Retina (tissue), 1 donor: ENCODE measurements around the gene SLC25A53.
"Not testable (repeated sequence)": the region's sequence is repeated elsewhere in the genome, so short reads cannot be mapped to it uniquely, and the experiment has no call there.

Experiments used
- DNase-seq: peaks from one replicate; pipeline ENCODE4 v3.0.0-alpha.2; 2016

Gene SLC25A53

GRCh38 chrX:104130808-104131207 is 26.0 kb downstream of the SLC25A53 start:
- no peak for DNase-seq

- DNase-seq: no peak
These were observed 30.0 kb downstream of the SLC25A53 start for GRCh38 chrX:104126856-104127255.

- DNase-seq: no peak
These were observed 34.0 kb downstream of the SLC25A53 start for GRCh38 chrX:104122829-104123228.

- no peak for DNase-seq
These were observed 38.0 kb downstream of the SLC25A53 start for GRCh38 chrX:104118765-104119164.

GRCh38 chrX:104117759-104118158 is 39.0 kb downstream of the SLC25A53 start:
- no peak for DNase-seq

- peak; percentile 77 for DNase-seq
These were observed 43.4 kb downstream of the SLC25A53 start for GRCh38 chrX:104113222-104113965.

DNA sequence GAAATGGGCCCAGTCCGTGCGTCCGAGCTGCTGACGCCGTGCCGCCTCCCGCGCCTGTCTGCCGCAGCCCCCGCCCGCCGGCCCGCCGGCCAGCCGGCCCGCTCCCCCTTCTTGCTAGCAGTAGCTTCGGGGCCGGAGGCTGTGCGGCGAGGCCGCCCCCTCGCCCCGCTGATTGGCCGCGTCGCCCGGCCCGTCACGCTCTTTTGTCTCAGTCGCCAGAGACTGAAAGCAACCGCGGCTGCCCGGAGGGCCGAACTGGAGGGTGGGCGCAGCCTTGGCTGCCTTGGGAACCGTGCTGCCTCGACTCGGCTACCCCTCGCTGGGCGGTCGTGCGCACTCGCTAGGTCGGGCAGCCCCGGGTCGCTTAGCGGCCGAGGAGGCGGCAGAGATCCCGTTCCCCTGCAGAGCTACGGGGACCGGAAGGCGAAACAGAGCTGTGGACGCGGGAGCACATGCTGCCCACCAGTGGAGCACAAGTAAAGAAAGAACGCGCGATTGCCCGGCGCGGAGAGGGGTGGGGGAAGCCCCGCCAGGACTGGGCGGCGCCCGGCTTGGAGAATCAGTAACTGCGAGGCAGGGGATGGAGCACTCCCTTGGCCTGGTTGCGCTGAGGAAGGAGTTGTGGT is 44.4 kb downstream of the SLC25A53 start, which contains the start of gene ZCCHC18:
TSS of gene ZCCHC18 (plus strand) at position 198 of the 626 bp plus-strand sequence. CDS start 1,589 bp downstream, outside the sequence.
- DNase-seq: peak; percentile 90

DNA sequence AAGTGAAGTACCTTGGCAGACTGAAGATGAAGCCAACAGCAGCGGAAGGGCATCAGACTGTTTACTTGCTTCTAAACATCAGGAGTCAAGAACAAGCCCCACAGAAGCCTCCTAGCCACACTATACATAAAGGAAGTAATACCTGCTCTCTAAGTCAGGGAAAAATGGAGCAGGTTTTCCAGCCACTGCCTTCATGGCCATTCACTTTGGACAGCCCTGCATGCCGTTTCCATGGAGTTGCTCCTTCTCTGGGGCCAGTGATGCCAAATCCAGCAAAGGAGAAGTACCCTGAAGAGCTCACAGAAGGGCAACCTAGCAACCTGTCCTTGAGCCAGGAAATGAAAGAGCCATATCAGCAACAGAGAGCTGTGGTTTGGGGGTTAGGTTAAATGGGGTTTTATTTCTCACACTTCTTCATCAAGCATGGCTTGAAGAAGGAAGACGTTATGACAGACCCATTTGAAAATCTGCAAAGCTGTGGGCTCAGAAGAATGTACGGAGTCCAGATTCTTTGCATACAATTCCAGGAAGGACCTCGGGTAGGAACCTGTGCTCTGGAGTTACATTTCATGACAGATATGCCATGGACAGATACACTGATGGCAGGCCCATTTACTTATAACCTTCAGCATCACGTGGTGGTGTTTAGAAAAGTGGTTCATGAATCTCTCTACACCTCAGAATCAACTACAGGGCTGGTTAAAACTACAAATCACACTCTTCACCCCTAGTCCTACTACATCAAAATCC is 46.1 kb downstream of the SLC25A53 start:
- DNase-seq: not testable (repeated sequence)

DNA sequence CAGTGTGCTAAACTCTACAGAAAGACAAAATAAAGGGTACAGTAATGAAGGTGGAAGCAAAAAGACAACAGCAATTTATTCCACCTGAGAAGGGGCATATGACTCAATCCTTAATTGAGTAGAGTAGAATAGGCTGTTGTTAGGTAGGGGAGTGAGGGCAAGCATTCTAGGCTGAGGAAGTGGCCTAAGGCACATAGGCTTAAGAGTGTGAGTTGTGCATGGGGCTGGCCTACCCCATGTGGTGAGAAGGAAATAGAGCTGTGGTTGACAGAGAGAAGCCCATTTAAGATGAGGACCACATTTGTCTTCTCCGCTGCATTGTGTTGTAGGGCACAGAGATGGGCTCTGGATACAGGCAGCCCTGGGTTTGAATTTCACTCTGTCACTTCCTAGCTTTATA is 47.9 kb downstream of the SLC25A53 start:
- DNase-seq: no peak

GRCh38 chrX:104105330-104106262 is 51.2 kb downstream of the SLC25A53 start:
- DNase-seq: no peak

DNA sequence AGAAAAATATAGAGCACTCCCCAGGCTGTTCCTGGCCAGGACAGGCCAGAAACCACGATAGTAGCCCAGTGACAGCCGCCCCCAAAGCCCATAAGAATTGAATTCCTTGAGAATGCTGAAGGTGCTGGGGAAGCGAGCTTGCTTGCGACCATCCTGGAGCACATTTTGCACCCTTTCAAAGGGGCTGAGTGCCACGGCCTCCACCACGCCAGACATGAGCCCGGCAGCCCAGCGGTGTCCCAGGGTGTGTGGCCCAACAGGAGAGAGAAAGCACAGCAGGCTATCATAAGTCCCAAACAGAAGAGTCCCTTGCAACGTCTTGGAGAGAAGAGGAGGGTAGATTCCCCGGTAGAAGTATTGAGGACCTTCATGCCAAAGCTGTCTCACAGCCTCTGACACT is 52.1 kb downstream of the SLC25A53 start:
- no peak for DNase-seq

- DNase-seq: no peak
These were observed 57.9 kb downstream of the SLC25A53 start for GRCh38 chrX:104098919-104099318.

- peak; percentile 27 for DNase-seq
These were observed 58.5 kb downstream of the SLC25A53 start for GRCh38 chrX:104098151-104098808.

GRCh38 chrX:104085919-104086318 is 70.9 kb downstream of the SLC25A53 start:
- no peak for DNase-seq

- no peak for DNase-seq
These were observed 71.3 kb downstream of the SLC25A53 start for GRCh38 chrX:104085477-104085876.

DNA sequence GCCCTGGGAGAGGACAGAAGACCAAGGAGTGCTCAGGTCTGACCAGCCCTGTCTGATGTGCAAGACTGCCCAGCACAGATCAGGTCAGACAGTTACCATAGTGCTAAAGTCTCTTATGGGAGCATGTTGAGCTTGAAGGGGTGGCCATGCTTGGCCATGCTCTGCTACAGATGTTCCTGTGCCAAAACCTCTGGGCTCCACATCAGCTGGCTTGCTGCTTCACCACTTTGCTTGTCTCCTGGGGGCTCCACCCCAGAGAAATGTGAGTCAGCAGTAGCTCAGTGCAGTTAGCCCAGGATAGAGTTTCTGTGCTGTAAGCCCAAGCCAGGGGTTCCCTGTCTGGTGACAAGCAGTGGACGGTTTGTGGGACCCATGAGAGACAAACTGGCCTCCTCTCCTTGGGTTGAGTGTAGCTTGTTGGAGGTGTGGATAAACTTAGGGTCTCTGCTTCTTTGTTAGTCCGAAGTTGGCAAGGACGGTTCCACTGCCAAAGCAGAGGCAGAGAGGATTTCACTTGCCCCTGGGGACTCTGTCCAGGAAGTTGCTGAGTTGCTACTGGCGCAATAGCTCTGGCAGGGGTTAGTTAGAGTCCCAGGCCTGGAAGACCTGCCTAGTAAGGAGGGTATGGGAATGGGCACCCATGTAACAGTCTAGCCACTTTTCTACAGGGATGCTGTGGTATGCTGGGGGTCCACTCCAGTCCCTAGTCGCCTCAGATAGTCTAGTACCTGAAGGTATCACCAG is 72.1 kb downstream of the SLC25A53 start:
- no peak for DNase-seq

DNA sequence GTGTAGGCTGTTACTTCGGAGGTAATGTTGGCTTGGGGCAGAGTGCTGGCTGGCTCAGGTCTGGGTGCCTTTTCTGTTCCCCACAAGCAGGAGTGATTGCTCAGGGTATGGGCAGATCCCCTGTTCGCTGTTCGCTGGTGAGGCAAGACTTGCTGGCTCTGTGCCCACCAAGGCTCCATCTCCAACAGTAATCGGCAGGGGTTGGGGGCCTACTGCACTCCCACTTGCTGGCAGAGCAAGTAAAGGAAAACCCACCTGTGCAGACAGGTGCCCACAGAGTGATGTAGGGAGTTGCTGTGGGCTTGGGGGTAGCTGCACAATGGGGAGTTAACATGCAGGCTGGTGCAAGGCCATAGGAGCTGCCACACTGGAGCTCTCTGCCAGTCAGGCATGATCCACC is 72.7 kb downstream of the SLC25A53 start:
- no peak for DNase-seq

DNA sequence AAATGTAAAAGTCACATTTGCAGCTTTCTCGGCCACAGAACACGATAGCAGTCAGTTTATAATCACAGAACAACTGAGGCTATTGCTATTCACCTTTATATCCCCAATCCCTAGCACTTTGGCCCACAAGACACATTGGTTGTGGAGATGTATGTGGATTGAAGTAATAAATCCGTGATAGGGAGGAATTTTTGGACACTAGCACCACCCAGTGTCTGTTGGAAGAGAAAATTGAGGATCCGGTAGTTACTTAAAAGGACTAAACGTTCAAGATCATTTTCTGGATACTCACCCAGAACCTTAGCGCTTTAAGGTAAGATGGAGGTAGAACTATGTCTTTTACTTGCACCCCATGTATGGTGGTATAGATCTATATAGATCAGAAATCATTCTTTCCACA is 79.0 kb downstream of the SLC25A53 start:
- not testable (repeated sequence) for DNase-seq

GRCh38 chrX:104075778-104076445 is 80.9 kb downstream of the SLC25A53 start, which contains the start of gene TMSB15C:
Gene TMSB15C, minus strand, starts transcription at chrX:104076236.
- not testable (repeated sequence) for DNase-seq

GRCh38 chrX:104062636-104063035 is 94.2 kb downstream of the SLC25A53 start:
- not testable (repeated sequence) for DNase-seq
